ENCODE measurements around the gene SEM1.

SEM1 gene

GRCh38 chr7:96679886-96680285 lies 29.8 kb downstream of the SEM1 start:
- TF ChIP-seq HDGF (IDR thresholded peaks at IDR 0.05; ENCODE audit: borderline replicate concordance), result no peak
- no peak for TF ChIP-seq CTBP1 (IDR thresholded peaks at IDR 0.05; ENCODE audit: borderline replicate concordance)
- no peak for TF ChIP-seq NFRKB (IDR thresholded peaks at IDR 0.05)
- TF ChIP-seq SUZ12 (IDR thresholded peaks at IDR 0.05), result no peak
- no peak for TF ChIP-seq PKNOX1 (IDR thresholded peaks at IDR 0.05)
- no peak for TF ChIP-seq ZNF384 (IDR thresholded peaks at IDR 0.05)
- TF ChIP-seq L3MBTL2 (conservative IDR thresholded peaks at IDR 0.05), result no peak
- no peak for TF ChIP-seq FOXK2 (IDR thresholded peaks at IDR 0.05)
- no peak for TF ChIP-seq BHLHE40 (IDR thresholded peaks at IDR 0.05; ENCODE audit: borderline replicate concordance)
- no peak for TF ChIP-seq SP1 (IDR thresholded peaks at IDR 0.05)
- no peak for TF ChIP-seq ARNT (IDR thresholded peaks at IDR 0.05)
- TF ChIP-seq FOXA1 (IDR thresholded peaks at IDR 0.05), result no peak
- TF ChIP-seq FOXM1 (IDR thresholded peaks at IDR 0.05; ENCODE audit: borderline replicate concordance), result no peak
- TF ChIP-seq LEF1 (IDR thresholded peaks at IDR 0.05; ENCODE audit: borderline replicate concordance), result no peak
- no peak for TF ChIP-seq ELF4 (IDR thresholded peaks at IDR 0.05)
- no peak for TF ChIP-seq TARDBP (IDR thresholded peaks at IDR 0.05)
- no peak for DNase-seq (ENCODE audit: extremely low spot score)
- CTCF ChIA-PET, result no interaction called here
- POLR2A ChIA-PET, result no interaction called here

- no peak for TF ChIP-seq FOXM1 (IDR thresholded peaks at IDR 0.05; ENCODE audit: borderline replicate concordance)
- TF ChIP-seq ELF4 (IDR thresholded peaks at IDR 0.05), result no peak
- no peak for TF ChIP-seq TARDBP (IDR thresholded peaks at IDR 0.05)
- TF ChIP-seq HDGF (IDR thresholded peaks at IDR 0.05; ENCODE audit: borderline replicate concordance), result no peak
- no peak for TF ChIP-seq FOXA1 (IDR thresholded peaks at IDR 0.05)
- TF ChIP-seq NFRKB (IDR thresholded peaks at IDR 0.05), result no peak
- TF ChIP-seq CTBP1 (IDR thresholded peaks at IDR 0.05; ENCODE audit: borderline replicate concordance), result no peak
- no peak for TF ChIP-seq ZNF384 (IDR thresholded peaks at IDR 0.05)
- TF ChIP-seq LEF1 (IDR thresholded peaks at IDR 0.05; ENCODE audit: borderline replicate concordance), result no peak
- TF ChIP-seq SUZ12 (IDR thresholded peaks at IDR 0.05), result no peak
- TF ChIP-seq ARNT (IDR thresholded peaks at IDR 0.05), result no peak
- no peak for TF ChIP-seq SP1 (IDR thresholded peaks at IDR 0.05)
- no peak for TF ChIP-seq BHLHE40 (IDR thresholded peaks at IDR 0.05; ENCODE audit: borderline replicate concordance)
- no peak for TF ChIP-seq L3MBTL2 (conservative IDR thresholded peaks at IDR 0.05)
- no peak for TF ChIP-seq FOXK2 (IDR thresholded peaks at IDR 0.05)
- no peak for TF ChIP-seq PKNOX1 (IDR thresholded peaks at IDR 0.05)
- ChIA-PET POLR2A (no interaction called here), CTCF (no interaction called here)
- no peak for DNase-seq (ENCODE audit: extremely low spot score)
Observed at GRCh38 chr7:96676919-96677318, 32.7 kb downstream of the SEM1 start.

GRCh38 chr7:96675548-96675947 lies 34.1 kb downstream of the SEM1 start:
- TF ChIP-seq ZNF384 (IDR thresholded peaks at IDR 0.05), result no peak
- TF ChIP-seq ARNT (IDR thresholded peaks at IDR 0.05), result no peak
- no peak for TF ChIP-seq FOXA1 (IDR thresholded peaks at IDR 0.05)
- no peak for TF ChIP-seq TARDBP (IDR thresholded peaks at IDR 0.05)
- no peak for TF ChIP-seq BHLHE40 (IDR thresholded peaks at IDR 0.05; ENCODE audit: borderline replicate concordance)
- TF ChIP-seq CTBP1 (IDR thresholded peaks at IDR 0.05; ENCODE audit: borderline replicate concordance), result no peak
- no peak for TF ChIP-seq ELF4 (IDR thresholded peaks at IDR 0.05)
- no peak for TF ChIP-seq FOXK2 (IDR thresholded peaks at IDR 0.05)
- TF ChIP-seq NFRKB (IDR thresholded peaks at IDR 0.05), result no peak
- no peak for TF ChIP-seq SP1 (IDR thresholded peaks at IDR 0.05)
- TF ChIP-seq PKNOX1 (IDR thresholded peaks at IDR 0.05), result no peak
- TF ChIP-seq LEF1 (IDR thresholded peaks at IDR 0.05; ENCODE audit: borderline replicate concordance), result no peak
- TF ChIP-seq L3MBTL2 (conservative IDR thresholded peaks at IDR 0.05), result no peak
- no peak for TF ChIP-seq SUZ12 (IDR thresholded peaks at IDR 0.05)
- TF ChIP-seq HDGF (IDR thresholded peaks at IDR 0.05; ENCODE audit: borderline replicate concordance), result no peak
- ChIA-PET POLR2A (no interaction called here), CTCF (interaction anchor here (1.0 kb wide), 1 partner anchor 10 kb away, joined by 4 read pairs; no protein-coding TSS in a partner anchor)
- no peak for DNase-seq (ENCODE audit: extremely low spot score)

GRCh38 chr7:96674565-96674964 lies 35.1 kb downstream of the SEM1 start:
- CTCF ChIA-PET, result no interaction called here
- no peak for DNase-seq (ENCODE audit: extremely low spot score)
- POLR2A ChIA-PET, result no interaction called here
- TF ChIP-seq BHLHE40 (IDR thresholded peaks at IDR 0.05; ENCODE audit: borderline replicate concordance) (no peak), HDGF (IDR thresholded peaks at IDR 0.05; ENCODE audit: borderline replicate concordance) (no peak)

- CTCF ChIA-PET, result interaction anchor here (0.6 kb wide), 1 partner anchor 123 kb away, joined by 3 read pairs; no protein-coding TSS in a partner anchor
- DNase-seq (ENCODE audit: extremely low spot score), result no peak
- POLR2A ChIA-PET, result no interaction called here
- TF ChIP-seq FOXM1 (IDR thresholded peaks at IDR 0.05; ENCODE audit: borderline replicate concordance) (no peak), PKNOX1 (IDR thresholded peaks at IDR 0.05) (no peak), ZNF384 (IDR thresholded peaks at IDR 0.05) (no peak), FOXA1 (IDR thresholded peaks at IDR 0.05) (no peak), LEF1 (IDR thresholded peaks at IDR 0.05; ENCODE audit: borderline replicate concordance) (no peak), ARNT (IDR thresholded peaks at IDR 0.05) (no peak), BHLHE40 (IDR thresholded peaks at IDR 0.05; ENCODE audit: borderline replicate concordance) (no peak), CTBP1 (IDR thresholded peaks at IDR 0.05; ENCODE audit: borderline replicate concordance) (no peak), ELF4 (IDR thresholded peaks at IDR 0.05) (no peak), SUZ12 (IDR thresholded peaks at IDR 0.05) (no peak), L3MBTL2 (conservative IDR thresholded peaks at IDR 0.05) (no peak), FOXK2 (IDR thresholded peaks at IDR 0.05) (no peak), TARDBP (IDR thresholded peaks at IDR 0.05) (no peak), SP1 (IDR thresholded peaks at IDR 0.05) (no peak), NFRKB (IDR thresholded peaks at IDR 0.05) (no peak)
Observed at GRCh38 chr7:96671854-96672253, 37.8 kb downstream of the SEM1 start.

Measured in HEK293T (cell line).